ENCODE results near the gene ANXA2.

ANXA2 gene

GRCh38 chr15:60363903-60364611, 33.7 kb downstream of the ANXA2 start:
- DNase-seq: no peak

GRCh38 chr15:60363087-60363549, 34.7 kb downstream of the ANXA2 start:
- no peak for DNase-seq

DNA sequence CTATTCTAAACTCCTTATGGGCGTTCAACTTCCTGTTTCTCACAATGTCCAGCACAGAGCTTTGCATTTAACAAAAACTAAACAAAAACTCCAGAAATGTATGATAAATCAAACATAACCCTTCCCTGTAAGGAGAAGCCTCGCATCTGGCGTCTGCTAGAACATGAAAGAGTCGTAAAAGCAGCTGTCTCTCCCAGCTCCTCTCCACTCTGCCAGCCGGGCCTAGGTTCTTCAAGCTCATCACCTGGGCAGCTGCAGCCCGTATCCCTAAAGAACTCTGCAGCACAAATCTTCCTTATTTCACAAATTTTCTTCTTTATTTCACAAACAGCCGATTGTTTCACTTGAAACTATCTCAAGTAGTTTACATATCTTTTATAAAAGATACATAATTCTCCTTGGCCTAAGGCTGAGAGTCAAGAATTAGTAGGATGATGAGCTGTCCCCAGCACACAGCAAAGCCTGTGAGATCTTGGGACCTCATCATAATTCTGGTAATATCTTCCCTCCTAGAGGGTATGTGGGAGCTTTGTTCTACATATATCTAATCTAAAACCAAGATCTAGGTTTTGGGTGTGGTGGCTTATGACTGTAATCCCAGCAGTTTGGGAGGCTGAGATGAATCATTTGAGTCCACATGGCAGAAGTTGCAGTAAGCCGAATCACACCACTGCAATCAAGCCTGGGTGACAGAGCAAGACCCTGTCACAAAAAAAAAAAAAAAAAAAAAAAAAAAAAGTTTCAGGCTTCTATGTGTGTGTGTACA, 35.3 kb downstream of the ANXA2 start:
- no peak for DNase-seq

GRCh38 chr15:60359738-60360137, 38.0 kb downstream of the ANXA2 start:
- DNase-seq: peak; percentile 55

DNA sequence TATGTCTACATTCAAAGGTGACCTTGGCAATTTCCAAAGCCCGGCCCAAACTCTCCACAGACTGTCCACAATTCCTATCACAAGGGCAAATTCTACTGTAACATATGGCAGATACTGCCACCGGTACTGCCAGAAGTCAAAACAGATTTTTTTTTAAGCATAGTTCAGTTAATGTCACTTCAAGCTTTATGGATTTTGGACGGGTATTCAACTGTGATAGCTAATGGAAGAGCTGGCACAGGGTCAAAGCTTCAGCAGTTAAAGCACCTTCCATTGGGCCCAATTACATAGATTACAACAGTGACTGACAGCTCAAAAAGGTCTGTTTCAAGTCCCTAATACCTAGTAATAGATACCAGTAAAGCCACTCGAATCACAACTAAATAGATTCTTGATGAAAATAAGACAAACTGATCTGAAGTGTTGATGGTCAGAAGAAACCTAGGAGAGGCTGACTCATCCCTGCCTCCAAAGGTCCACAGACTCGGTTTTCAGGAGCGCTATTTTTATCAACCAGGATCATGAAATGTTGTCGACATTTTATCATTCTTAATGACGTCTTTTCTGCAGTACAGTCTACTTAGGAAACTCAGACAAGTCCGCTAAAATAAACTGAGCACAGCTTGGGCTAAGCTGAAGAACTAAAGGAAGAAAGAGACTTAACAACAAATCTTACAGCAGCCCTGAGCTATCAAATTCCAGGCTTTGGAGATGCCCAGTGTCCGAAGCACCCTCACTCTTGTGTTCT, 38.7 kb downstream of the ANXA2 start:
- DNase-seq: no peak

DNA sequence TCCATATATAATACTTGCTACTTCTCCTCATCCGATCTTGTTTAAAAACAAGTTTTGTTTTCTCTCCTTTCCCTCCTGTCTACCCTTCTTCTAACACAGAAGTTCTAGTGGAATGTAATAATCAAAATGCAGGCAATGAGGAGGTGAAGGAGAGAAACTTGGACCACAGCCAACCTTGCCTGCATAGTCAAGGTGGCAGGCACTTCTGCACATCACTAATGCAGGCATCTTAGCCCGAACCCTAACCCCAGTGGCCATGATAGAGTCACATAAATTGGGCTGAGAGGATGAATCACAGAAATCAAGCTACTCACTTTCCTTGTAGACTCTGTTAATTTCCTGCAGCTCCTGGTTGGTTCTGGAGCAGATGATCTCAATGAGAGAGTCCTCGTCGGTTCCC, 41.0 kb downstream of the ANXA2 start:
- no peak for DNase-seq

GRCh38 chr15:60355148-60355857, 42.5 kb downstream of the ANXA2 start:
- no peak for DNase-seq

GRCh38 chr15:60353245-60353920, 44.4 kb downstream of the ANXA2 start:
- DNase-seq: no peak

GRCh38 chr15:60352525-60352924, 45.3 kb downstream of the ANXA2 start:
- DNase-seq: no peak

- DNase-seq: peak; percentile 76
These were observed 46.7 kb downstream of the ANXA2 start for GRCh38 chr15:60351066-60351465.

- DNase-seq: no peak
These were observed 47.7 kb downstream of the ANXA2 start for GRCh38 chr15:60350108-60350507.

DNA sequence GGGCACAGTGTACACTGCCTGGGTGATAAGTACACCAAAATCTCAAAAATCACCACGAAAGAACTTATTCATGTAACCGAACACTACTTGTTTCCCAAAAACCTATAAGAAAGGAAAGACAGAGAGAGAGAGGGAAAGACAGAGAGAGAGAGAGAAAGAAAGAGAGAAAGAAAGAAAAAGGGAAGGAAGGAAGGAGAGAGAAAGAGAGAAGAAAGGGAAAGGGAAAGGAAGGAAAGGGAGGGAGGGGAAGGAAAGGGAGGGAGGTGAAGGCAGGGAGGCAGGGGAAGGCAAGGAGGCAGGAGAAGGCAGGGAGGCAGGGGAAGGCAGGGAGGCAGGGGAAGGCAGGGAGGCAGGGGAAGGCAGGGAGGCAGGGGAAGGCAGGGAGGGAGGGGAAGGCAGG, 48.2 kb downstream of the ANXA2 start:
- DNase-seq: no peak

DNA sequence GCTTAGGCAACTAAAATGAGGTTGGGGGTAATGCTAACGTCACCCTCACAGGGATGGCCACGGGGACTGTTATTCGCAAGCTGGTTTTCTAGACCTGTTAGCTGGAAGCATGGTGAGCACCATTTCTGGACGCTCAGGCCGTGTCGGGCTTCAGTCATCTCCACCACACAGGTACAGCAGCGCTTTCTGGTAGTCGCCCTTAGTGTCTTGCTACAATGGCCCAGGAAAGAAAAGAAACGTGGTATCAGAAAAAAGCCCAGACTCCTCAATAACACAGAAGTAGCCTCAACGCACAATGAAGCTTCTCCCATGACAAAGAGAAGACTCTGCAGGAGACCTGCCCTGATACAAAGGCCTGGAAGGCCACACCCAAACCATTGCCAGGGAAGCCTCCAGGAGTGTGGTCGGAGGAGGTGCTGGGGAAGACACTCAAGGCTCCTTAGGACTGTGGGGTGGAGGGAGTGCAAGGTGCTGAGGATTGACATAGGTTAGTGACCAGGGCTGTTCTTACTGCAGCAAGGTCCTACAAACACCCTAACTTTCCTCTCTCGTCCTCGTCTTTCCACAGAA, 50.2 kb downstream of the ANXA2 start:
- no peak for DNase-seq

GRCh38 chr15:60346653-60347052, 51.1 kb downstream of the ANXA2 start:
- DNase-seq: no peak

GRCh38 chr15:60346077-60346476, 51.7 kb downstream of the ANXA2 start:
- DNase-seq: no peak

DNA sequence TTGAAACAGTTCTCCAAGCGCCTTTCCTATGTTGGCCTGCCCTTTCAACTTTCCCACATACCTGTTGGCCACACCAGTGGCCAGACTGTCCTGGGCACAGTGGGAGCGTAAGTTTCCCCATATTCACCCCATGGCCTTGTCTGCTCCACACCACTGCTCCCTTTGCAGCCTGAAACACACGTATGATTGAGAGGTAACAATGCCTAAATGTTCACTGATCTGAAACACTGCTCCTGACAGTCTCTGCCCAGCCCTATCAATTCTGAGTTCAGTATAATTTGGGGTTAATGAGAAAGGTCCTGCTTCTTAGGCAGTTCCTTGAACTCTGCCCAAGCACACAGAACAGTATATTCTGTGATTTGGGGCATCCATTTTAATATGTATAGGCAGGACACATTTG, 52.2 kb downstream of the ANXA2 start:
- DNase-seq: no peak

DNA sequence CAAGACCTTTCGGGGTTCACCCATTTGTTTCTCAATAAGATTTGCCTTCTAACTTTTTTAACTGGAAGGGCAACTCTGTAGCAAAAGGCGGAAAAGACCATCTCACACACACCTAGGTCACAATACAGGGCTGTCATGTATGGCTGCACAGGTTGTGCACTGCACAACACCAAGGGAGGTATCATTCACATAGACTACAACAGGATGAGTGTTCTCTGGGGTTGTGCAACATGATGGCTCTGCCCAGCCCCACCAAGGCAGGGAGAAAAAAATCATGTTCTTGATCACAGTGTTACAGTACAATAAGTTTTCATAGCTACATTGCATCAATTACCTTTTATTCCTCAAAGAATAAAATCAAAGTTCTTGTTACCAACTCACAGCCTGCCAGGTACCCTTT, 52.8 kb downstream of the ANXA2 start:
- DNase-seq: no peak

GRCh38 chr15:60344461-60344860, 53.3 kb downstream of the ANXA2 start:
- no peak for DNase-seq

- DNase-seq: no peak
These were observed 54.4 kb downstream of the ANXA2 start for GRCh38 chr15:60343221-60343970.

GRCh38 chr15:60340207-60340921, 57.4 kb downstream of the ANXA2 start:
- DNase-seq: no peak

- DNase-seq: no peak
These were observed 58.5 kb downstream of the ANXA2 start for GRCh38 chr15:60339236-60339635.
